RWPE1 (cell line): ENCODE data around the gene CHSY1.

Experiments
- CTCF ChIA-PET: fragments of 350-600 bp; sonication (Branson Sonifier 250); formaldehyde crosslinking; extraction: SDS; loops from one replicate; lab custom pipeline; 2021; lab: Yijun Ruan, JAX
- POLR2A ChIA-PET: fragments of 400-600 bp; formaldehyde crosslinking; extraction: SDS; loops from one replicate; lab custom pipeline; 2020; ENCODE audit warnings: antibody characterized with exemption; ENCODE audit not compliant: low non-redundant PET; lab: Yijun Ruan, JAX
- DNase-seq: peaks from one replicate; pipeline ENCODE4 v3.0.0; 2012; ENCODE audit warnings: low spot score
- H3K27ac ChIP-seq: fragments of 450-650 bp; 2 replicates; pipeline ENCODE4 v1.5.1; 2017
- TF ChIP-seq, protein P1 (sequence below): fragments of 450-650 bp; conservative IDR thresholded peaks from 2 replicates; pipeline ENCODE4 v1.5.1; 2017; ENCODE audit warnings: low read depth, mild to moderate bottlenecking

CHSY1 gene

GRCh38 chr15:101269479-101270223, 17.8 kb upstream of the CHSY1 start:
- 0 out of 2 replicates have a peak overlapping the region, but pooled peaks have one; percentile 2 for H3K27ac ChIP-seq
- TF ChIP-seq, protein P1, sequence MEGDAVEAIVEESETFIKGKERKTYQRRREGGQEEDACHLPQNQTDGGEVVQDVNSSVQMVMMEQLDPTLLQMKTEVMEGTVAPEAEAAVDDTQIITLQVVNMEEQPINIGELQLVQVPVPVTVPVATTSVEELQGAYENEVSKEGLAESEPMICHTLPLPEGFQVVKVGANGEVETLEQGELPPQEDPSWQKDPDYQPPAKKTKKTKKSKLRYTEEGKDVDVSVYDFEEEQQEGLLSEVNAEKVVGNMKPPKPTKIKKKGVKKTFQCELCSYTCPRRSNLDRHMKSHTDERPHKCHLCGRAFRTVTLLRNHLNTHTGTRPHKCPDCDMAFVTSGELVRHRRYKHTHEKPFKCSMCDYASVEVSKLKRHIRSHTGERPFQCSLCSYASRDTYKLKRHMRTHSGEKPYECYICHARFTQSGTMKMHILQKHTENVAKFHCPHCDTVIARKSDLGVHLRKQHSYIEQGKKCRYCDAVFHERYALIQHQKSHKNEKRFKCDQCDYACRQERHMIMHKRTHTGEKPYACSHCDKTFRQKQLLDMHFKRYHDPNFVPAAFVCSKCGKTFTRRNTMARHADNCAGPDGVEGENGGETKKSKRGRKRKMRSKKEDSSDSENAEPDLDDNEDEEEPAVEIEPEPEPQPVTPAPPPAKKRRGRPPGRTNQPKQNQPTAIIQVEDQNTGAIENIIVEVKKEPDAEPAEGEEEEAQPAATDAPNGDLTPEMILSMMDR, result no peak; the same call in 1 of the 2 replicates
- ChIA-PET CTCF (interaction anchor here (0.6 to 1.4 kb wide), 3 partner anchors 11 to 261 kb away, joined by 4 to 8 read pairs (median 4); no protein-coding TSS in a partner anchor), POLR2A (interaction anchor here (0.7 kb wide), 1 partner anchor 475 kb away, joined by 14 read pairs; no protein-coding TSS in a partner anchor)
- DNase-seq, result no peak

DNA sequence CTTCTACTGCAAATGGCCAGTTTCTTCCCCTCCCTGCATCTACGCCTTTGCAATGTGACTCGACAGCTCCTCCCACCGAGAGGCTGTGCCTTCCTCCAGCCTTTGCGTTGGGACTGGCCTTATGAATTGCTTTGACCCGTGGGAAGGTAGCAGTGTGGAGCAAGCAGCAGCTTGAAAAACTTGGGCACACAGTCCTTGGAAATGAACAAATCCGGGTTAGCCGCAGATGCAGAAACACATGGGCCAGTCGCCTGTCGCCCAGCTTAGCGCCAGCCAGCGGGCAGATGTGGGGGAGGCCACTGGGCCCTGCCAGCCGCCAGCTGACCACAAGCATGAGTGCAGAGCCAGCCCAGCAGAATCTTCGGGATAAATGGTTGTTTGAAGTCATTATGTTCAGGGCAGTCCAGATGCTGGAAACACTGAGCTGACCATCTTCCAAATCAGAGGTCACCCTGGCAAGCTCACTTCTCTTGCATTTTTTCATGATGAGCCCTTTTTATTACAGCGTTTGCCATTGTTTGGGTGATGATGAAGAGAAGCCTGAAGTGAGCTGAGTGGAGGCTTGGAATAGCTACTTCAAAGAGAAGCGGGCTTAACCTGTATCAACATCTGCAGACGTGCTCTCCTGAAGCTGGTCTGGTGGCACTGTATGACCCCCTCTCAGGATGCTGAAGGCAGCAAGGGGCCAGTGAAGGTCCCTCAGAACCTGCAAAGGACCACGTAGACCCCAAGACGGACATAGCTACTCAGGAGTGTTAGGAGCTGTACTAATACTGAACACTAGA, 15.7 kb upstream of the CHSY1 start:
- POLR2A ChIA-PET, result no interaction called here
- no peak for DNase-seq

DNA sequence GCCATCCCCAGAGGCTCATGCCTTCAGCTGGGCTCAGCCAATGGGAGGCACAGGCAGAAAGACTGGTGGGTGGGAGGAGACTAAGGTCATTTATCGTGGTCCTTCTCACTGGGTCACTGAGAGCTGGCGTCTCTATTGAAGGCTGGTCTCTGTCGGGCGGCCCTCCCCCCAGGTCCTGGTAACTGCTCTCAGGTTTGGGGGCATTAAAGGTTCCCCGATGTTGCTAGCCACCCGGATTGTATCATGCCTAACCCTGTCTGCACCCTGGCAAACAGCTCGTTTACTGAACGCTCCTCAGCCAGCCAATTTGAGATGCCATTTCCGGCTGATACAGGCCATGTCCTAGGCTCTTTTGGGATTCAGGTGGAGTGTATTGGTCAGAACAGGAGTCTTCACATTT, 14.9 kb upstream of the CHSY1 start:
- H3K27ac ChIP-seq, result peak overlapping the region; percentile 38
- DNase-seq, result no peak
- TF ChIP-seq, protein P1, result no peak
- POLR2A ChIA-PET, result no interaction called here
- CTCF ChIA-PET, result interaction anchor here (1.1 to 1.4 kb wide), 2 partner anchors 9 to 258 kb away, joined by 4 to 5 read pairs; no protein-coding TSS in a partner anchor

More for the DNA sequence above, 15.7 kb upstream of the CHSY1 start:
- peak overlapping the region; percentile 38 for H3K27ac ChIP-seq
- TF ChIP-seq, protein P1, result no peak
- CTCF ChIA-PET, result interaction anchor here (1.1 to 1.4 kb wide), 2 partner anchors 9 to 259 kb away, joined by 4 to 5 read pairs; no protein-coding TSS in a partner anchor

DNA sequence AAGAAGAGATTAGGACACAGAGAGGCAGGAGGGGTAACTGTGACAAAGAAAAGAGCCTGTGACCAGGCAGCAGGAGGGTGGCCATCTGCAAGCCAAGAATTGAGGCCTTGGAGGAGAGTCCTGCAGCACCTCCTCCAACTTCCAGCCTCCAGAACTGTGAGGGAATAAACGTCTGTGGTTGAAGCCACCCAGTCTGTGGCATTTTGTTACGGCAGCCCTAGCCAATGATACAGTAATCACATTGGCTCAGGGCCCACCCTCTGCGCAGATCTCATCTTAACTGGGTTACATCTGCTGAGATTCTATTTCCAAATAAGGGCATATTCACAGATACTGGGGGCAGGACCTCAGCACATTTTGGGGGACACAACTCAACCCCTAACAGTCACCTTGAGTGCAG, 14.2 kb upstream of the CHSY1 start:
- CTCF ChIA-PET, result interaction anchor here (1.1 to 1.4 kb wide), 2 partner anchors 10 to 258 kb away, joined by 4 to 5 read pairs; no protein-coding TSS in a partner anchor
- POLR2A ChIA-PET, result no interaction called here
- TF ChIP-seq, protein P1, result no peak
- no peak for DNase-seq
- no peak overlapping the region for H3K27ac ChIP-seq

DNA sequence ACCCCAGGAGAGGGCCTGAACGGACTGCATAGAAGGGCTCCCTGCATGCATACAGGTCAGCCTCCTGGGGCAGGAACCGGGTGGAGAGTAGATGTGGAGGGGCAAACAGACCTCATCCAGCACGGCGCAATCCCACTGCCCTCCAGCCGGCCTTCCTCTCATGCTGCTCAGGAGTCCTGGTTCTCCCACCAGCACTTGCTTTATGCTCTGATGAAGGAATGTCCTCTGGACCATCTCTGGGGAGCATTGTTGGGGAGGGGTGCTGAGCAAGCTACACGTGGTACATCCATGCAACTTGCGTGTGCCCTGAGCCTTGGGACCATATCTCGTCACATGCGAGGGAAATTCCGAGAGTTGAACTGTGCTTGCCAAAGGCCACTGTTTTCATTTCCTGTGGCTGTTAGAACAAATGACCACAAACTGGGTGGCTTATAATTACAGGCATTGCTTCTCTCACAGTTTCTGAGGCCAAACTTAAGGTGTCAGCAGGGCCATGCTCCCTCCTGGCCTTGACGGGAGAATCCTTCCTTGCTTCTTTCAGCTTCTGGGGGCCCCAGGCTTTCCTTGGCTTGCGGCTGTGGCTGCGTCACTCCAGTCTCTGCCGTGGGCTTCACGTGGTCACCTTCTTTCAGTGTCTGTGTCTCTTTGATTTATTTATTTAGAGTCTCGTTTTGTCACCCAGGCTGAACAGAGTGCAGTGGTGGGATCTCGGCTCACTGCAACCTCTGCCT, 13.2 kb upstream of the CHSY1 start:
- ChIA-PET CTCF (no interaction called here), POLR2A (no interaction called here)
- no peak overlapping the region for H3K27ac ChIP-seq
- no peak for DNase-seq
- TF ChIP-seq, protein P1, result no peak
